ENCODE data around the gene XRCC1. TPM values are rescaled to one million over a fixed set of nuclear protein-coding genes. Genes with fewer than 3 reads are reported as not detected.
"Not testable (repeated sequence)": the region's sequence is repeated elsewhere in the genome, so short reads cannot be mapped to it uniquely, and the experiment has no call there.

The XRCC1 gene
- total RNA-seq, 2 donors from 2014 or later, result 22.3 to 40.7 TPM

DNA sequence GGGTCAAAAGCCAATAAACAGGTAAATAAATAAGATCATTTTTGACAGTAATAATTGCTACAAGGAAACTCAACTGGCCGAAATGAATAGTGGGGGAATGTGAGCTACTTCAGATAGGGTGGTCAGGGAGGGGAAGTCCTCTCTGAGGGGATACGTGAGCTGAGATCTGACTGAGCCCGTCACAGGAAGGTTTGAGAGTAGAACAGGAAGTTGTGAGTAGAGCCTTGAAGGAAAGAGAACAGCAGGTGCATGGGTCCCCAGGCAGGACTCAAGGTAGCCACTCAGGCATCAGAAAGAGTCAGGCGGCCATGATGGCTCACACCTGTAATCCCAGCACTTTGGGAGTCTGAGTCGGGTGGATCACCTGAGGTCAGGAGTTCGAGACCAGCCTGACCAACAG lies 14.4 kb upstream of the XRCC1 start:
- Histone ChIP-seq H3K9ac (ENCODE audit: low read depth in 2 of 2, low read length in 2 of 2) (no peak overlapping the region), H3K9me3 (no peaks in the 10 kb centered on the region), H3K27ac (no peak overlapping the region), H3K4me3 (no peak overlapping the region), H3K4me1 (peaks cover 6% of the 10 kb centered on the region), H3K36me3 (no peaks in the 10 kb centered on the region), H3K27me3 (no peaks in the 10 kb centered on the region)
- no peak for DNase-seq
- TF ChIP-seq, protein P1, sequence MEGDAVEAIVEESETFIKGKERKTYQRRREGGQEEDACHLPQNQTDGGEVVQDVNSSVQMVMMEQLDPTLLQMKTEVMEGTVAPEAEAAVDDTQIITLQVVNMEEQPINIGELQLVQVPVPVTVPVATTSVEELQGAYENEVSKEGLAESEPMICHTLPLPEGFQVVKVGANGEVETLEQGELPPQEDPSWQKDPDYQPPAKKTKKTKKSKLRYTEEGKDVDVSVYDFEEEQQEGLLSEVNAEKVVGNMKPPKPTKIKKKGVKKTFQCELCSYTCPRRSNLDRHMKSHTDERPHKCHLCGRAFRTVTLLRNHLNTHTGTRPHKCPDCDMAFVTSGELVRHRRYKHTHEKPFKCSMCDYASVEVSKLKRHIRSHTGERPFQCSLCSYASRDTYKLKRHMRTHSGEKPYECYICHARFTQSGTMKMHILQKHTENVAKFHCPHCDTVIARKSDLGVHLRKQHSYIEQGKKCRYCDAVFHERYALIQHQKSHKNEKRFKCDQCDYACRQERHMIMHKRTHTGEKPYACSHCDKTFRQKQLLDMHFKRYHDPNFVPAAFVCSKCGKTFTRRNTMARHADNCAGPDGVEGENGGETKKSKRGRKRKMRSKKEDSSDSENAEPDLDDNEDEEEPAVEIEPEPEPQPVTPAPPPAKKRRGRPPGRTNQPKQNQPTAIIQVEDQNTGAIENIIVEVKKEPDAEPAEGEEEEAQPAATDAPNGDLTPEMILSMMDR (IDR thresholded peaks at IDR 0.05), result no peak
- intact Hi-C loops (cut with DNase I), result loop anchor here (10.0 kb wide), 1 partner anchor 55 kb away; the partner anchor contains the start of gene ZNF575

DNA sequence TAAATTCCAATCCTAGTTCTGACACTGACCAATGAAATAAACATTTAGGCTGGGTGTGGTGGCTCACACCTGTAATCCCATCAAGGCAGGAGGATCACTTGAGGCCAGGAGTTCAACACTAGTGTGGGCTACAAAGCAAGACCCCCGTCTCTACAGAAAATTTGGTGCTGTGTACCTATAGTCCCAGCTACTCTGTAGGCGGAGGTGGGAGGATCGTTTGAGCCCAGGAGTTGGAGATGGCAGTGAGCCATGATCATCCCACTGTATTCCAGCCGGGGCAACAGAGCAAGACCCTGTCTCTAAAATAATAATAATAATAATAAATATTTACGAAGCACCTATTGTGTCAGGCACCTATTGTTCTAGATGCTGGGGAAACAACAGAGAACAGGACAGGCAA lies 13.9 kb upstream of the XRCC1 start:
- intact Hi-C loops (cut with DNase I), result no loop called here
- TF ChIP-seq, protein P1 (IDR thresholded peaks at IDR 0.05), result no peak
- Histone ChIP-seq H3K9me3 (no peaks in the 10 kb centered on the region), H3K36me3 (no peaks in the 10 kb centered on the region), H3K9ac (ENCODE audit: low read depth in 2 of 2, low read length in 2 of 2) (no peak overlapping the region), H3K4me1 (peaks cover 2% of the 10 kb centered on the region), H3K27ac (no peak overlapping the region), H3K27me3 (no peaks in the 10 kb centered on the region), H3K4me3 (no peak overlapping the region)
- DNase-seq, result no peak

DNA sequence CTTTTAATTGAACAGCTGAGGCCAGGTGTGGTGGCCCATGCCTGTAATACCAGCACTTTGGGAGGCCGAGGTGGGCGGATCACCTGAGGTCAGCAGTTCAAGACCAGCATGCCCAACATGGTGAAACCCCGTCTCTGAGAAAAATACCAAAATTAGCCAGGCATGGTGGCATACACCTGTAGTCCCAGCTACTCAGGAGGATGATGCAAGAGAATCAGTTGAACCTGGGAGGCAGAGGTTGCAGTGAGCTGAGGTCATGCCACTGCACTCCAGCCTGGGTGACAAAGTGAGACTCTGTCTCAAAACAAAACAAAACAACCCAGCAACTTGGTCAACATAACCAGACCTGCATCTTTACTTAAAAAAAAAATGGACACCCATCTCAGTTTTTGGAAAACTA lies 11.7 kb upstream of the XRCC1 start:
- H3K4me3 ChIP-seq; H3K27ac ChIP-seq; H3K9ac ChIP-seq (ENCODE audit: low read depth in 2 of 2, low read length in 2 of 2); H3K27me3 ChIP-seq; H3K36me3 ChIP-seq; H3K4me1 ChIP-seq; DNase-seq; H3K9me3 ChIP-seq; intact Hi-C loops (cut with DNase I): not testable (repeated sequence)

DNA sequence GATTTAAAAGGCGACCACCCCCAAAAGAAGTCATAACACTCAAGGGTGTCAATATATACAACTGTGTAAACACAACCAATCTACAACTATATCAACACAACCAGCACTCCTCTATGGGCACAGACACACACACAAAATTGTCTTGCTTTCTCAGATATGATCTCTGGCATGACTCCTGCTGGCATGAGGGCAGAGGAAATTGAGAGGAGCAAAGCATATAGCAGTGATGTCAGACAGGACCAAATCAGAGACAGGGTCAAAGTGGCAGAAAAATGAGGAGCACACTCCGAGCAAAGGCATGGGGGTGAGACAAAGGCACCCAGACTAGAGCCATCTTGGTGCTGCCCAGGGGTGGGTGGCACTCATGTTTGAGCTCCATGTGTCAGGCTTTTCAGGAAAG lies 11.0 kb upstream of the XRCC1 start:
- no peaks in the 10 kb centered on the region for H3K4me1 ChIP-seq
- H3K9me3 ChIP-seq, result no peaks in the 10 kb centered on the region
- H3K27me3 ChIP-seq, result no peaks in the 10 kb centered on the region
- no peak overlapping the region for H3K27ac ChIP-seq
- TF ChIP-seq, protein P1 (IDR thresholded peaks at IDR 0.05), result no peak
- intact Hi-C loops (cut with DNase I), result no loop called here
- H3K4me3 ChIP-seq, result no peak overlapping the region
- no peak for DNase-seq
- H3K36me3 ChIP-seq, result no peaks in the 10 kb centered on the region
- no peak overlapping the region for H3K9ac ChIP-seq (ENCODE audit: low read depth in 2 of 2, low read length in 2 of 2)

DNA sequence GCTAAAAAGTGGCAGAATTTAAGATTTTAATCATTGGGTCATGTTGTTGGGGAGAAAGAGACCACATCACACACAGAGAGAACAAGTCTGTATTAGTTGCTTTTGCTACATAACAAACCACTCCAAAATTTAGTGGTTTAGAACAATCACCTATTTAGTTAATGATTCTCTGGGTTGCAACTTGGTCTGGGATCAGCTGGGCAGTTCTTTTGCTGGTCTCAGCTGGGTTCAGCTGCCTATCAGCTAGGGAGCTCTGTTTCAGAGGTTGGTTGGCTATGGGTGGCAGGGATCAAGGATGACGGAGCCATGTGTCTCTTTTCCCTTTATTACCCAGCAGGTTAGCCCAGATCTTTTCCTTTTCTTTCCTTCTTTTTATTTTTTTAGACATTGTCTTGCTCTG lies 9.2 kb upstream of the XRCC1 start:
- H3K36me3 ChIP-seq, result no peaks in the 10 kb centered on the region
- H3K27me3 ChIP-seq, result no peaks in the 10 kb centered on the region
- TF ChIP-seq, protein P1 (IDR thresholded peaks at IDR 0.05), result no peak
- no peak overlapping the region for H3K27ac ChIP-seq
- H3K9ac ChIP-seq (ENCODE audit: low read depth in 2 of 2, low read length in 2 of 2), result no peak overlapping the region
- intact Hi-C loops (cut with DNase I), result no loop called here
- no peaks in the 10 kb centered on the region for H3K9me3 ChIP-seq
- H3K4me3 ChIP-seq, result no peak overlapping the region
- no peak for DNase-seq
- no peaks in the 10 kb centered on the region for H3K4me1 ChIP-seq

DNA sequence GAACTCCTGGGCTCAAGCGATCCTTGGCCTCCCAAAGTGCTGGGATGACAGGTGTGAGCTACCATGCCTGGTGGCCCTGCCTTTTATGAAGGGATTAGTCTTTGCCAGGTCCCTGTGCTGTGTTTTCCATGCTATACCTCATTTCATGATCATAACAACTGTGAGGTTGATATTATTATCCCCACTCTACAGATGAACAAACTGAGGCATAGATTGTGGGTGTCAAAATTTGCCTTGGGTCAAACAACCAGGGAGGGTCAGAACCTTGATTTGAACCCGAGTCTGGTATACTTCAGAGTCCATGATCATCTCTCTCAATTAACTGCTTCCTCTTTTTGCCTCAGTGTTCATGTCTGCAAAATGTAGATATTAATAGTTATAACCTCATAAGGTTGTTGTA lies 7.2 kb upstream of the XRCC1 start:
- Histone ChIP-seq H3K27ac (no peak overlapping the region), H3K4me3 (no peak overlapping the region), H3K27me3 (no peaks in the 10 kb centered on the region), H3K36me3 (no peaks in the 10 kb centered on the region), H3K4me1 (no peaks in the 10 kb centered on the region), H3K9ac (ENCODE audit: low read depth in 2 of 2, low read length in 2 of 2) (no peak overlapping the region), H3K9me3 (no peaks in the 10 kb centered on the region)
- intact Hi-C loops (cut with DNase I), result no loop called here
- DNase-seq, result no peak
- TF ChIP-seq, protein P1 (IDR thresholded peaks at IDR 0.05), result no peak

Measured in colonic mucosa (tissue), 4 donors.